Measurements from ENCODE around the gene BHLHE23.
"Not testable (repeated sequence)": the region's sequence is repeated elsewhere in the genome, so short reads cannot be mapped to it uniquely, and the experiment has no call there.

The BHLHE23 gene

GRCh38 chr20:62962221-62962879 lies 44.4 kb downstream of the BHLHE23 start:
- H3K27ac ChIP-seq, result no peak overlapping the region
- no peak for TF ChIP-seq CTCF (conservative IDR thresholded peaks at IDR 0.05)

- no peak for TF ChIP-seq CTCF (conservative IDR thresholded peaks at IDR 0.05)
- H3K27ac ChIP-seq, result no peak overlapping the region
Observed at GRCh38 chr20:62961799-62962198, 45.0 kb downstream of the BHLHE23 start.

GRCh38 chr20:62961310-62961783 lies 45.4 kb downstream of the BHLHE23 start:
- no peak for TF ChIP-seq CTCF (conservative IDR thresholded peaks at IDR 0.05)
- no peak overlapping the region for H3K27ac ChIP-seq

DNA sequence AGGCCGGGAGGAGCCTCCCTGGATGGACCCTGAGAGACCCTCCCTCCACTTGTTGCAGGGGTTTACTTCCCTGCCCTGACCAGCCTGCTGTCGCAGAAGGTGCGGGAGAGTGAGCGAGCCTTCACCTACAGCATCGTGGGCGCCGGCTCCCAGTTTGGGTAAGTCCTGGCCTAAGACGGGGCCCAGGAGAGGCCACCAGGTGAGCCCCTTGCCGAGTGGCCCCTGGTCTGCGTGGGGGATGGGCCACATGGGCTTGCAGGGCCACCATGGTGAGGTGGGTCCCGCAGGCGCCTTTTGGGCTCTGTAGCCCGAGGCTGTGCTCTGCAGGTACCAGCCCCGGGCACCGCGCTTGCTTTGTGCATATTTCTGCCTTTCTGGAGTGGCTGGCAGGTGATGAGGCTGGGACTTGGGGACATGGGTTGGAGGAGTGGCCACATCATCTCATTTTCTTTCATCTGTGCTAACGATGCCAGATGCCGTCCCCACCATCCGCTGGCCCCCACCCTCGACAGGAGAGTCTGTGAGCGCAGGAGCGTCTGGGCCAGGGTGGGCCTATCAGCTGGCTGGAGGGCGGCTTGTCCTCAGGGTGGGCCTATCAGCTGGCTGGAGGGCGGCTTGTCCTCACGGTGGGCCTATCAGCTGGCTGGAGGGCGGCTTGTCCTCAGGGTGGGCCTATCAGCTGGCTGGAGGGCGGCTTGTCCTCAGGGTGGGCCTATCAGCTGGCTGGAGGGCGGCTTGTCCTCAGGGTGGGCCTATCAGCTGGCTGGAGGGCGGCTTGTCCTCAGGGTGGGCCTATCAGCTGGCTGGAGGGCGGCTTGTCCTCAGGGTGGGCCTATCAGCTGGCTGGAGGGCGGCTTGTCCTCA lies 46.1 kb downstream of the BHLHE23 start:
- not testable (repeated sequence) for H3K27ac ChIP-seq

DNA sequence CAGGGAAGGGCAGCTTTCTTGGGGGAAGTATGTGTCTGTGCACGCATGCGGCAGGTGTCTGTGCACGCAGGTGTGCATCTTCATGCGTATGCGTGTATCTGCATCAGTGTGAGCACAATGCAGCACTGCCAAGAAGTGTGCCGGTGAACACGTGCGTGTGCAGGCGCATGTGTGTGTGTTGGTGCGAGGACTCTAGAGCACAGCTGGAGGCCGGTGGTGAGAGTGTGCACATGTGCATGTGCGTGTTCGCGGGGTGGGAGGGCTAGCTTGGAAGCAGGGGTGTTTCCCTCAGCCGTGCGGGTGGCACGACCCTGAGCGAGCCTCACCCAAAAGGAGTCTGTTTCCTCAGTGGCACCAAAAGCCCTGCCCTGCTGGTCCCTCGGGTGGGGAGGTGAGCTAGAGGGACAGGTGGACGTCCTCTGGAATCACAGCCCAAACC lies 46.7 kb downstream of the BHLHE23 start:
- TF ChIP-seq CTCF (conservative IDR thresholded peaks at IDR 0.05), result no peak
- H3K27ac ChIP-seq, result no peak overlapping the region

- H3K27ac ChIP-seq, result no peak overlapping the region
- no peak for TF ChIP-seq CTCF (conservative IDR thresholded peaks at IDR 0.05)
Observed at GRCh38 chr20:62959101-62959971, 47.4 kb downstream of the BHLHE23 start.

DNA sequence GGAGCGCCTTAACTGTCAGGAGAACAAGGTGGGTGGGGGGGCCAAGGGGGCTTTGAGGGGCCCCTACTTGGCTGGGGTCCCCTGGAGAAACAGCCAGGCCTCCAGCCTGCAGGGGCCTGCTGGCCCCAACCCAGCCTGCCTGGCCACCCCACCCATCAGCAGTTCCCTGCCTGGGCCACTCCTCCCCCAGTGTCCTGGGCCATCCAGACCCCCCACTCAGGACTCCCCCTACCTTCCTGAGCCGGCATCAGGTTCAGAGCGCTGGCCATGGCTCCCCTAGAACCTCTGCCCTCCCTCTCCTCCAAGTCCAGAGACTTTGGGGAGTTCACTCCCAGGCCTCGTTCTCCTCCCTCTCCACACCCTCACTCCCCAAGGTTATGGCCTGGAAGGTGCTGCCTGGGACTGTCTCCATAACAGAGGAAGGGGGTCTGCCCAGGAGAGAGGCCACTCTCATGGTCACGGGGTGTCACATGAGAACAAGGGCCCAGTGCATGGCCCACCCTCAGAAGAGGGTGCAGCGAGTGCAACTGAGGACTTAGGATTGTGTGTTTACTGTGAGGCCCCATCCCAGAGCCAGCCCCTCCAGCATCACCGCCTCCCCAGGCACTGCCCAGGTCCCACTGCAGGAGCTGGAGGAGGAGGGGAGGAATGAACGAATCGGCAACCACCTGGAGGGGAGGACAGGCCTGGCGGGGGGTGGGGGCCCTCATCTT lies 48.2 kb downstream of the BHLHE23 start:
- TF ChIP-seq CTCF (conservative IDR thresholded peaks at IDR 0.05), result no peak
- H3K27ac ChIP-seq, result no peak overlapping the region

Measured in VCaP (cell line).